ENCODE measurements around the gene APLP2. TPM values are rescaled to one million over a fixed set of nuclear protein-coding genes. Genes with fewer than 3 reads are reported as not detected.
A peak's percentile ranks its signal among the peaks of the same experiment; 100 is the strongest.

APLP2 gene
- total and polyA plus RNA-seq, 5 donors from 2014 or later, result 53.3 to 86.6 (median 73.9) TPM

- ATAC-seq (ENCODE audit: low read depth in 2 of 2) (no peak), DNase-seq (no peak)
- Histone ChIP-seq H3K36me3 (ENCODE audit: control insufficient read depth, insufficient read depth, low read length) (no peaks in the 10 kb centered on the region), H3K4me3 (ENCODE audit: low read depth, low read length) (no peak overlapping the region), H3K27ac (ENCODE audit: insufficient read depth, low read length, poor library complexity, severe bottlenecking) (no peak overlapping the region), H3K9me3 (ENCODE audit: control insufficient read depth in 2 of 2, low read length in 2 of 2) (no peaks in the 10 kb centered on the region), H3K27me3 (ENCODE audit: control insufficient read depth, insufficient read depth, low read length) (no peaks in the 10 kb centered on the region), H3K4me1 (ENCODE audit: control insufficient read depth, insufficient read depth, low read length, poor library complexity, severe bottlenecking) (no peaks in the 10 kb centered on the region)
- Mint-ChIP-seq H3K27me3 (peaks cover 5% of the 10 kb centered on the region), H3K9me3 (no peaks in the 10 kb centered on the region), H3K36me3 (no peaks in the 10 kb centered on the region), H3K27ac (peak overlapping the region in 1 of 3 donors; percentile 7), H3K4me1 (no peaks in the 10 kb centered on the region), H3K4me3 (no peak overlapping the region)
These were observed 26.1 kb upstream of the APLP2 start for GRCh38 chr11:130043575-130043974.

GRCh38 chr11:130047141-130047540 lies 22.6 kb upstream of the APLP2 start:
- DNase-seq (no peak), ATAC-seq (ENCODE audit: low read depth in 2 of 2) (no peak)
- H3K4me3 Mint-ChIP-seq, result no peak overlapping the region
- H3K27ac Mint-ChIP-seq, result no peak overlapping the region
- no peaks in the 10 kb centered on the region for H3K9me3 ChIP-seq (ENCODE audit: control insufficient read depth in 2 of 2, low read length in 2 of 2)
- H3K4me3 ChIP-seq (ENCODE audit: low read depth, low read length), result no peak overlapping the region
- H3K36me3 ChIP-seq (ENCODE audit: control insufficient read depth, insufficient read depth, low read length), result no peaks in the 10 kb centered on the region
- H3K27ac ChIP-seq (ENCODE audit: insufficient read depth, low read length, poor library complexity, severe bottlenecking), result no peak overlapping the region
- peaks cover 0 to 1% (median 0%) of the 10 kb centered on the region in 4 donors for H3K4me1 Mint-ChIP-seq
- no peaks in the 10 kb centered on the region for H3K36me3 Mint-ChIP-seq
- H3K4me1 ChIP-seq (ENCODE audit: control insufficient read depth, insufficient read depth, low read length, poor library complexity, severe bottlenecking), result no peaks in the 10 kb centered on the region
- H3K27me3 ChIP-seq (ENCODE audit: control insufficient read depth, insufficient read depth, low read length), result peaks cover 2% of the 10 kb centered on the region
- no peaks in the 10 kb centered on the region for H3K9me3 Mint-ChIP-seq
- peaks cover 27% of the 10 kb centered on the region for H3K27me3 Mint-ChIP-seq

- Mint-ChIP-seq H3K4me1 (peaks cover 0 to 1% (median 0%) of the 10 kb centered on the region in 4 donors), H3K4me3 (no peak overlapping the region), H3K27me3 (peaks cover 32% of the 10 kb centered on the region), H3K9me3 (peaks cover 0 to 4% (median 0%) of the 10 kb centered on the region in 7 donors), H3K27ac (peak overlapping the region in 1 of 3 donors; percentile 20), H3K36me3 (no peaks in the 10 kb centered on the region)
- H3K9me3 ChIP-seq (ENCODE audit: control insufficient read depth in 2 of 2, low read length in 2 of 2), result peaks cover 0 to 2% of the 10 kb centered on the region in 2 experiments
- peaks cover 7% of the 10 kb centered on the region for H3K27me3 ChIP-seq (ENCODE audit: control insufficient read depth, insufficient read depth, low read length)
- H3K4me3 ChIP-seq (ENCODE audit: low read depth, low read length), result no peak overlapping the region
- no peaks in the 10 kb centered on the region for H3K4me1 ChIP-seq (ENCODE audit: control insufficient read depth, insufficient read depth, low read length, poor library complexity, severe bottlenecking)
- no peaks in the 10 kb centered on the region for H3K36me3 ChIP-seq (ENCODE audit: control insufficient read depth, insufficient read depth, low read length)
- DNase-seq, result no peak
- no peak for ATAC-seq (ENCODE audit: low read depth in 2 of 2)
- H3K27ac ChIP-seq (ENCODE audit: insufficient read depth, low read length, poor library complexity, severe bottlenecking), result no peak overlapping the region
These were observed 20.3 kb upstream of the APLP2 start for GRCh38 chr11:130049328-130049771.

GRCh38 chr11:130050257-130050656 lies 19.4 kb upstream of the APLP2 start:
- no peaks in the 10 kb centered on the region for H3K36me3 ChIP-seq (ENCODE audit: control insufficient read depth, insufficient read depth, low read length)
- no peaks in the 10 kb centered on the region for H3K4me1 ChIP-seq (ENCODE audit: control insufficient read depth, insufficient read depth, low read length, poor library complexity, severe bottlenecking)
- peaks cover 0 to 4% (median 0%) of the 10 kb centered on the region in 7 donors for H3K9me3 Mint-ChIP-seq
- H3K36me3 Mint-ChIP-seq, result no peaks in the 10 kb centered on the region
- H3K9me3 ChIP-seq (ENCODE audit: control insufficient read depth in 2 of 2, low read length in 2 of 2), result peaks cover 0 to 2% of the 10 kb centered on the region in 2 experiments
- H3K4me3 ChIP-seq (ENCODE audit: low read depth, low read length), result no peak overlapping the region
- DNase-seq, result no peak
- no peak for ATAC-seq (ENCODE audit: low read depth in 2 of 2)
- peaks cover 40% of the 10 kb centered on the region for H3K27me3 Mint-ChIP-seq
- H3K4me1 Mint-ChIP-seq, result peaks cover 0 to 1% (median 0%) of the 10 kb centered on the region in 4 donors
- H3K4me3 Mint-ChIP-seq, result no peak overlapping the region
- H3K27me3 ChIP-seq (ENCODE audit: control insufficient read depth, insufficient read depth, low read length), result peaks cover 7% of the 10 kb centered on the region
- no peak overlapping the region for H3K27ac ChIP-seq (ENCODE audit: insufficient read depth, low read length, poor library complexity, severe bottlenecking)
- H3K27ac Mint-ChIP-seq, result no peak overlapping the region

GRCh38 chr11:130051082-130051481 lies 18.6 kb upstream of the APLP2 start:
- Mint-ChIP-seq H3K27me3 (peaks cover 42% of the 10 kb centered on the region), H3K27ac (no peak overlapping the region), H3K9me3 (peaks cover 0 to 4% (median 0%) of the 10 kb centered on the region in 7 donors), H3K36me3 (no peaks in the 10 kb centered on the region), H3K4me1 (peaks cover 0 to 1% (median 0%) of the 10 kb centered on the region in 4 donors), H3K4me3 (no peak overlapping the region)
- H3K27ac ChIP-seq (ENCODE audit: insufficient read depth, low read length, poor library complexity, severe bottlenecking), result no peak overlapping the region
- no peaks in the 10 kb centered on the region for H3K4me1 ChIP-seq (ENCODE audit: control insufficient read depth, insufficient read depth, low read length, poor library complexity, severe bottlenecking)
- no peak overlapping the region for H3K4me3 ChIP-seq (ENCODE audit: low read depth, low read length)
- H3K9me3 ChIP-seq (ENCODE audit: control insufficient read depth in 2 of 2, low read length in 2 of 2), result peaks cover 0 to 2% of the 10 kb centered on the region in 2 experiments
- ATAC-seq (ENCODE audit: low read depth in 2 of 2), result no peak
- H3K27me3 ChIP-seq (ENCODE audit: control insufficient read depth, insufficient read depth, low read length), result peaks cover 7% of the 10 kb centered on the region
- no peaks in the 10 kb centered on the region for H3K36me3 ChIP-seq (ENCODE audit: control insufficient read depth, insufficient read depth, low read length)
- no peak for DNase-seq

GRCh38 chr11:130052567-130052966 lies 17.1 kb upstream of the APLP2 start:
- peaks cover 0 to 1% (median 0%) of the 10 kb centered on the region in 4 donors for H3K4me1 Mint-ChIP-seq
- H3K27me3 ChIP-seq (ENCODE audit: control insufficient read depth, insufficient read depth, low read length), result peaks cover 9% of the 10 kb centered on the region
- peaks cover 0 to 2% of the 10 kb centered on the region in 2 experiments for H3K9me3 ChIP-seq (ENCODE audit: control insufficient read depth in 2 of 2, low read length in 2 of 2)
- no peak for DNase-seq
- peaks cover 40% of the 10 kb centered on the region for H3K27me3 Mint-ChIP-seq
- H3K36me3 Mint-ChIP-seq, result peaks cover 4% of the 10 kb centered on the region
- no peak overlapping the region for H3K27ac ChIP-seq (ENCODE audit: insufficient read depth, low read length, poor library complexity, severe bottlenecking)
- no peak overlapping the region for H3K4me3 Mint-ChIP-seq
- no peaks in the 10 kb centered on the region for H3K36me3 ChIP-seq (ENCODE audit: control insufficient read depth, insufficient read depth, low read length)
- ATAC-seq (ENCODE audit: low read depth in 2 of 2), result no peak
- H3K4me1 ChIP-seq (ENCODE audit: control insufficient read depth, insufficient read depth, low read length, poor library complexity, severe bottlenecking), result no peaks in the 10 kb centered on the region
- H3K27ac Mint-ChIP-seq, result no peak overlapping the region
- H3K4me3 ChIP-seq (ENCODE audit: low read depth, low read length), result no peak overlapping the region
- peaks cover 0 to 4% (median 0%) of the 10 kb centered on the region in 7 donors for H3K9me3 Mint-ChIP-seq

- ATAC-seq (ENCODE audit: low read depth in 2 of 2) (no peak), DNase-seq (no peak)
- Mint-ChIP-seq H3K9me3 (peaks cover 0 to 4% (median 0%) of the 10 kb centered on the region in 7 donors), H3K4me1 (no peaks in the 10 kb centered on the region), H3K4me3 (no peak overlapping the region), H3K36me3 (peaks cover 4% of the 10 kb centered on the region), H3K27me3 (peaks cover 52% of the 10 kb centered on the region), H3K27ac (no peak overlapping the region)
- no peaks in the 10 kb centered on the region for H3K36me3 ChIP-seq (ENCODE audit: control insufficient read depth, insufficient read depth, low read length)
- H3K27me3 ChIP-seq (ENCODE audit: control insufficient read depth, insufficient read depth, low read length), result peaks cover 12% of the 10 kb centered on the region
- H3K27ac ChIP-seq (ENCODE audit: insufficient read depth, low read length, poor library complexity, severe bottlenecking), result no peak overlapping the region
- H3K4me3 ChIP-seq (ENCODE audit: low read depth, low read length), result no peak overlapping the region
- H3K4me1 ChIP-seq (ENCODE audit: control insufficient read depth, insufficient read depth, low read length, poor library complexity, severe bottlenecking), result no peaks in the 10 kb centered on the region
- peaks cover 0 to 2% of the 10 kb centered on the region in 2 experiments for H3K9me3 ChIP-seq (ENCODE audit: control insufficient read depth in 2 of 2, low read length in 2 of 2)
These were observed 14.7 kb upstream of the APLP2 start for GRCh38 chr11:130054966-130055365.

- peaks cover 52% of the 10 kb centered on the region for H3K27me3 Mint-ChIP-seq
- H3K36me3 Mint-ChIP-seq, result peaks cover 4% of the 10 kb centered on the region
- Histone ChIP-seq H3K4me1 (ENCODE audit: control insufficient read depth, insufficient read depth, low read length, poor library complexity, severe bottlenecking) (no peaks in the 10 kb centered on the region), H3K27ac (ENCODE audit: insufficient read depth, low read length, poor library complexity, severe bottlenecking) (no peak overlapping the region), H3K36me3 (ENCODE audit: control insufficient read depth, insufficient read depth, low read length) (no peaks in the 10 kb centered on the region), H3K27me3 (ENCODE audit: control insufficient read depth, insufficient read depth, low read length) (peaks cover 16% of the 10 kb centered on the region), H3K4me3 (ENCODE audit: low read depth, low read length) (no peak overlapping the region), H3K9me3 (ENCODE audit: control insufficient read depth in 2 of 2, low read length in 2 of 2) (peaks cover 0 to 2% of the 10 kb centered on the region in 2 experiments)
- ATAC-seq (ENCODE audit: low read depth in 2 of 2) (no peak), DNase-seq (no peak)
- no peaks in the 10 kb centered on the region for H3K4me1 Mint-ChIP-seq
- H3K9me3 Mint-ChIP-seq, result peaks cover 0 to 4% (median 0%) of the 10 kb centered on the region in 7 donors
- H3K4me3 Mint-ChIP-seq, result no peak overlapping the region
- no peak overlapping the region for H3K27ac Mint-ChIP-seq
These were observed 14.1 kb upstream of the APLP2 start for GRCh38 chr11:130055617-130056016.

Measured in CD4-positive, CD25-positive, alpha-beta regulatory T cell (primary cell).